NCI-H1417 treated with DMSO at 0.1 percent for 48 hours (cell line): ENCODE measurements around the gene RRAS2.
"Not testable (repeated sequence)": the region's sequence is repeated elsewhere in the genome, so short reads cannot be mapped to it uniquely, and the experiment has no call there.

ENCODE experiments used
- DNase-seq: peaks from one replicate; lab custom pipeline; 2025; lab: John Stamatoyannopoulos, UW

Gene RRAS2

GRCh38 chr11:14255238-14255534 is 103.8 kb downstream of the RRAS2 start:
- no peak for DNase-seq

GRCh38 chr11:14254533-14255237 is 104.3 kb downstream of the RRAS2 start:
- DNase-seq: no peak

- no peak for DNase-seq
These were observed 105.1 kb downstream of the RRAS2 start for GRCh38 chr11:14253840-14254239.

- no peak for DNase-seq
These were observed 105.6 kb downstream of the RRAS2 start for GRCh38 chr11:14253421-14253820.

- not testable (repeated sequence) for DNase-seq
These were observed 106.5 kb downstream of the RRAS2 start for GRCh38 chr11:14252501-14252900.

GRCh38 chr11:14251754-14252153 is 107.2 kb downstream of the RRAS2 start:
- DNase-seq: no peak

- DNase-seq: peak; percentile 52
These were observed 109.6 kb downstream of the RRAS2 start for GRCh38 chr11:14249121-14249963.

- no peak for DNase-seq
These were observed 110.4 kb downstream of the RRAS2 start for GRCh38 chr11:14248580-14248981.

GRCh38 chr11:14245444-14245843 is 113.5 kb downstream of the RRAS2 start:
- DNase-seq: no peak

- DNase-seq: no peak
These were observed 114.1 kb downstream of the RRAS2 start for GRCh38 chr11:14244926-14245325.

- no peak for DNase-seq
These were observed 116.2 kb downstream of the RRAS2 start for GRCh38 chr11:14242733-14243132.

- DNase-seq: no peak
These were observed 116.8 kb downstream of the RRAS2 start for GRCh38 chr11:14242187-14242586.

- no peak for DNase-seq
These were observed 118.0 kb downstream of the RRAS2 start for GRCh38 chr11:14240951-14241350.

GRCh38 chr11:14240221-14240620 is 118.8 kb downstream of the RRAS2 start:
- no peak for DNase-seq

- DNase-seq: no peak
These were observed 121.5 kb downstream of the RRAS2 start for GRCh38 chr11:14237444-14237961.

GRCh38 chr11:14235701-14236100 is 123.3 kb downstream of the RRAS2 start:
- DNase-seq: no peak

GRCh38 chr11:14234446-14234845 is 124.5 kb downstream of the RRAS2 start:
- DNase-seq: no peak

- DNase-seq: no peak
These were observed 126.3 kb downstream of the RRAS2 start for GRCh38 chr11:14232652-14233051.

GRCh38 chr11:14230407-14230806 is 128.6 kb downstream of the RRAS2 start:
- no peak for DNase-seq

GRCh38 chr11:14229472-14229871 is 129.5 kb downstream of the RRAS2 start:
- DNase-seq: no peak

GRCh38 chr11:14228356-14228755 is 130.6 kb downstream of the RRAS2 start:
- DNase-seq: no peak
